Upper lobe of right lung (tissue), 1 donor: ENCODE data around the gene ANKH. TPM values are rescaled to one million over a fixed set of nuclear protein-coding genes. Genes with fewer than 3 reads are reported as not detected.

ENCODE experiments used
- ATAC-seq: fragments of 200-7000 bp; cut with Tn5 transposase; one replicate; pipeline ENCODE4 v1.9.1; 2020; ENCODE audit warnings: mild to moderate bottlenecking, moderate library complexity
- DNase-seq: peaks from one replicate; pipeline ENCODE4 v3.0.0-alpha.2; 2020
- H3K27ac ChIP-seq: fragments of 200-600 bp; one replicate; pipeline ENCODE4 v1.8.0; 2022
- H3K27me3 ChIP-seq: fragments of 200-600 bp; one replicate; pipeline ENCODE4 v1.8.0; 2022; ENCODE audit warnings: mild to moderate bottlenecking
- H3K36me3 ChIP-seq: fragments of 200-600 bp; one replicate; pipeline ENCODE4 v1.8.0; 2022
- H3K4me1 ChIP-seq: fragments of 200-600 bp; one replicate; pipeline ENCODE4 v1.8.0; 2022
- H3K4me3 ChIP-seq: fragments of 200-600 bp; one replicate; pipeline ENCODE4 v1.8.0; 2022; ENCODE audit warnings: mild to moderate bottlenecking
- H3K9me3 ChIP-seq: fragments of 200-600 bp; one replicate; pipeline ENCODE4 v1.8.0; 2022
- intact Hi-C: fragments of 100-400 bp; cut with DNase I; formaldehyde crosslinking; loops from one replicate; pipeline ENCODE4 v1.11.0; 2022
- total RNA-seq: library from RNA; stranded (reverse); fragmentation: NEBNext Ultra II Directional; extraction: Animal tissue kit (Norgen Biotek cat#: 25700); gene quantifications from one replicate; pipeline ENCODE4 v1.2.1, GENCODE V29; 2021
- TF ChIP-seq, protein P1 (sequence below): fragments of 200-600 bp; IDR thresholded peaks from one replicate; pipeline ENCODE4 v1.8.0; 2022; ENCODE audit warnings: antibody characterized with exemption
- donor health status: DM: no; HTN: yes; CAD: no; lungs with severe emphysema.

Gene ANKH
- total RNA-seq, 1 donor from 2014 or later: 67.2 TPM

GRCh38 chr5:14861123-14861765 lies 10.3 kb downstream of the ANKH start:
- H3K27ac ChIP-seq: no peak overlapping the region
- no peaks in the 10 kb centered on the region for H3K36me3 ChIP-seq
- DNase-seq (no peak), ATAC-seq (no peak)
- H3K27me3 ChIP-seq: no peaks in the 10 kb centered on the region
- intact Hi-C loops: no loop called here
- H3K4me1 ChIP-seq: no peaks in the 10 kb centered on the region
- H3K9me3 ChIP-seq: no peaks in the 10 kb centered on the region
- no peak overlapping the region for H3K4me3 ChIP-seq
- TF ChIP-seq, protein P1, sequence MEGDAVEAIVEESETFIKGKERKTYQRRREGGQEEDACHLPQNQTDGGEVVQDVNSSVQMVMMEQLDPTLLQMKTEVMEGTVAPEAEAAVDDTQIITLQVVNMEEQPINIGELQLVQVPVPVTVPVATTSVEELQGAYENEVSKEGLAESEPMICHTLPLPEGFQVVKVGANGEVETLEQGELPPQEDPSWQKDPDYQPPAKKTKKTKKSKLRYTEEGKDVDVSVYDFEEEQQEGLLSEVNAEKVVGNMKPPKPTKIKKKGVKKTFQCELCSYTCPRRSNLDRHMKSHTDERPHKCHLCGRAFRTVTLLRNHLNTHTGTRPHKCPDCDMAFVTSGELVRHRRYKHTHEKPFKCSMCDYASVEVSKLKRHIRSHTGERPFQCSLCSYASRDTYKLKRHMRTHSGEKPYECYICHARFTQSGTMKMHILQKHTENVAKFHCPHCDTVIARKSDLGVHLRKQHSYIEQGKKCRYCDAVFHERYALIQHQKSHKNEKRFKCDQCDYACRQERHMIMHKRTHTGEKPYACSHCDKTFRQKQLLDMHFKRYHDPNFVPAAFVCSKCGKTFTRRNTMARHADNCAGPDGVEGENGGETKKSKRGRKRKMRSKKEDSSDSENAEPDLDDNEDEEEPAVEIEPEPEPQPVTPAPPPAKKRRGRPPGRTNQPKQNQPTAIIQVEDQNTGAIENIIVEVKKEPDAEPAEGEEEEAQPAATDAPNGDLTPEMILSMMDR: no peak

DNA sequence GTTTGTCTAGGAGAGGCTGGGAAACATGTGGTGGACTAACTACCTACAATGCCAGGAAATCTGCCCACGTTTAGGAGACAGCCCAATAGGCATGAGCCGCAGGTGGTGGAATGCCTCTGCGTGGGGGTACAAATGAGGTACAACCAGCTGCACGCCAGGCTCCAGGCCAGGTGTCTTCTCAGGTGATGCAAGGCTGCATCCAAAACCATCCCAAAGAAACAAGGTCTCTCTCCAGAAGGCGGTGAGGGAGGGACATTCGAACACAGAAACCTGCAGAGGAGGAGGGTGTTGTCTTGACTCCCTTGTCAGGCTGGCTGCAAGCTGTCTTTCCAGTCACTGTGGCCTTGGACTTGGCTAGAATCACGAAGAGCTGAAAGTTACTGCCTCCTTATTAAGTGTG lies 11.6 kb downstream of the ANKH start:
- Histone ChIP-seq H3K9me3 (no peaks in the 10 kb centered on the region), H3K36me3 (no peaks in the 10 kb centered on the region), H3K4me1 (no peaks in the 10 kb centered on the region), H3K27me3 (no peaks in the 10 kb centered on the region), H3K4me3 (no peak overlapping the region), H3K27ac (no peak overlapping the region)
- TF ChIP-seq, protein P1: no peak
- ATAC-seq (no peak), DNase-seq (no peak)
- intact Hi-C loops: no loop called here

DNA sequence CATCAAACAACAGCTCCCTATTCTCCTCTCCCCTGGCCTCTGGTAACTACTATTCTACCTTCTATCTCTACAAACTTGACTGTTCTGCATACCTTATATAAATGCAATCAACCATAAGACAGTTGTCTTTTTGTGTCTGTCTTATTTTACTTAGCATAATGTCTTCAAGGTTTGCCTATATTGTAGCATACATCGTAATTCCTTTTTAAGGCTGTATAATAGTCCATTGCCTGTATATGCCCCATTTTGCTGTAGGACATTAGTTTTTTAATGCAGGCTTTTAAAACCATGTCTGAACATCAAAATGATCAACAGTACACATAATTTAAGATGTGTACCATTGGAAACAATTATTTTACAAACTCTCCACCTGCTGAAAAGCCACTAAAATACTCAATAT lies 12.4 kb downstream of the ANKH start:
- Histone ChIP-seq H3K4me1 (no peaks in the 10 kb centered on the region), H3K27ac (no peak overlapping the region), H3K27me3 (no peaks in the 10 kb centered on the region), H3K36me3 (no peaks in the 10 kb centered on the region), H3K4me3 (no peak overlapping the region), H3K9me3 (no peaks in the 10 kb centered on the region)
- no peak for DNase-seq
- TF ChIP-seq, protein P1: no peak
- no peak for ATAC-seq
- intact Hi-C loops: no loop called here

GRCh38 chr5:14855366-14855765 lies 16.2 kb downstream of the ANKH start:
- ATAC-seq: no peak
- DNase-seq: no peak
- no peak overlapping the region for H3K4me3 ChIP-seq
- H3K27me3 ChIP-seq: no peaks in the 10 kb centered on the region
- no peak overlapping the region for H3K27ac ChIP-seq
- H3K4me1 ChIP-seq: no peaks in the 10 kb centered on the region
- TF ChIP-seq, protein P1: no peak
- no peaks in the 10 kb centered on the region for H3K36me3 ChIP-seq
- intact Hi-C loops: no loop called here
- H3K9me3 ChIP-seq: no peaks in the 10 kb centered on the region

GRCh38 chr5:14854799-14855198 lies 16.8 kb downstream of the ANKH start:
- intact Hi-C loops: no loop called here
- no peaks in the 10 kb centered on the region for H3K36me3 ChIP-seq
- no peak for DNase-seq

More at GRCh38 chr5:14854799-14855198, 16.8 kb downstream of the ANKH start:
- TF ChIP-seq, protein P1: no peak
- no peak for ATAC-seq
- Histone ChIP-seq H3K9me3 (no peaks in the 10 kb centered on the region), H3K4me3 (no peak overlapping the region), H3K27me3 (no peaks in the 10 kb centered on the region), H3K4me1 (no peaks in the 10 kb centered on the region), H3K27ac (no peak overlapping the region)
